GM21515 (cell line): Measurements from ENCODE around the gene IDE.
"Not testable (repeated sequence)": the region's sequence is repeated elsewhere in the genome, so short reads cannot be mapped to it uniquely, and the experiment has no call there.

Experiments used
- ATAC-seq: cut with Tn5 transposase; IDR thresholded peaks from one replicate; pipeline ENCODE4 v1.9.1; 2021; ENCODE audit not compliant: unreplicated experiment

Gene IDE

DNA sequence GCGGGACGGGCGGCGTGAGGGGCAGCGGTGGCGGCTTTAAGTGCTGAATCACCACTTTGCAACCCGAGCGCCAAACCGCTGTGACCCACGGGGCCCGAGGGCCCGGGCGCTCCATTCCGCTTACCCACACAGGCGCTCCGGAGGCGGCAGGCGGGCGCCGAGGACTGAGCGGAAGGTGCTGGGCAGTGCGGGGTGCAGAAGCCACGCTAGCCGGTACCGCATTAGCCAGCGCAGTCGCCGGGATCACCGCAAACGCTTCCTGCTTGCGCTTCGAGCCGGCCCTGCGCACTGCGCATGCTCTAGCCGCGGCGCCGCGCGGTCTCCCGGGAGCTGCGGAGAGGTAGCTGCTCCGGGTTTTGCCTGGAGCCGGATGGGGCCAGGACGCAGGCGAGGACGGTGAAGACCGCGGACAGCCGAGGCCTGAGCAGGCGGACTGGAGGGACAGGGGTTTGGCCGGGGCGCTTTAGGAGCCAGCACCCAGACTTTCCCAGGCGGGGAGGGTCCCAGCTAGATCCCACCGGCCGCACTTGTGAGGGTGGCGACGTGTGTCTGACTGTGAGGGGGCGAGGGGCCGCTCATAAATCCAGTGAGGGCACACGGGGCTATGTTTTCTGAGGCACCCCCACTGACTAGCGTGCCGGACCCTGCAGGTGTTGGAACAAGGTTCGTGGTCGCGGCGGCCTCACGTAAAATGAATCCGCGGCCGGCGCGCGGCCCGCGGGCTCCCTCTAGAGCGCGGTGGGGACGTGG is at the start of gene IDE:
IDE (minus strand) TSS at position 296 of the 750 bp plus-strand sequence; CDS start at position 222, 74 bp downstream.
- ATAC-seq = peak; percentile 73

DNA sequence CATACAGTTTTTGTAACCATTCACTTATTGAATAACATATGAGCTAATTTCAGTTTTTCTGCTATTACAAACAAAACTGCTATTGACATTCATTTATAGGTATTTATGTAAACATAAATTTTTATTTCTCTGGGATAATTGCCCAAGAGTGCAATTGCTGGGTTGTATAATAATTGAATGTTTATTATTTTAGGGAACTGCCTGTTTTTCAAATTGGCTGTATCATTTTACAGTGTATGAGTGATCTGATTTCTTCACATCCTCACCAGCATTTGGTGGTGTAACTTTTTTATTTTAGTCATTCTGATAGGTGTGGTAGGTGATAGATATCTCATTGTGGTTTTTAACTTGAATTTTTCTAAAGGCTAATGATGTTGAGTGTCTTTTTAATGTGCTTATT is 45.5 kb upstream of the IDE start:
- no peak for ATAC-seq

DNA sequence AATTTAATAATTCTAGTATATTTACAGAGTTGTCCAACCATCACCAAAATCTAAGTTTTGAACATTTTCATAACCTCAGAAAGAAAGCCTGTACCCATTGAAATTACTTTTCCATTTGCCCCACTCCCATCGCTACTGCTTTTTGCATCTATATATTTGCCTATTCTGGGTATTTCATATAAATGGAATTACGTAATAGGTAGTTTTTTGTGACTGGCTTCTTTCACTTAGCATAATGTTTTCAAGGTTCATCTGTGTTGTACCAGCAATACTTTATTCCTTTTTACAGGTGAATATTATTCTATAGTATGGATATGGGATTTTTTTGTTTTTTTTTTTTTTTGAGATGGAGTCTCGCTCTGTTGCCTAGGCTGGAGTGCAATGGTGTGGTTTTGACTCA is 41.6 kb upstream of the IDE start:
- ATAC-seq = no peak

DNA sequence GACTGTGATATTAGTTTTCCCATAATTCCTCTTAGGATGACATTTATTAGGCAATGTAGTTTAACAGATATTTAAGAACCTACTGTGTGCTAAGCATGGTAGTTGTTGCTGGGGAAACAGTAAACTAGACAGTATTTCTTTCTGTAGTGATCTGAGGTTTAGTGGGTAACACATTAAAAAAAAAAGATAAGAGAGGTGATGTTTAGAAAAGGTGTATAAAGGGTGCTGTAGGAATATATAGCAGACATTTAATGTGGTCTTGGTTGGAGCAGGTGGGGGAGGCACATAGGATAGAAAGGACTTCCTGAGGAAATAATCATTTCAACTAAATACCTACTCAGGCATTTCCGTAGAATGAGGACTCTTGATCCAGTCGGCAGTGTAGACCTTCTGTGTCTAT is 30.9 kb upstream of the IDE start:
- no peak for ATAC-seq

DNA sequence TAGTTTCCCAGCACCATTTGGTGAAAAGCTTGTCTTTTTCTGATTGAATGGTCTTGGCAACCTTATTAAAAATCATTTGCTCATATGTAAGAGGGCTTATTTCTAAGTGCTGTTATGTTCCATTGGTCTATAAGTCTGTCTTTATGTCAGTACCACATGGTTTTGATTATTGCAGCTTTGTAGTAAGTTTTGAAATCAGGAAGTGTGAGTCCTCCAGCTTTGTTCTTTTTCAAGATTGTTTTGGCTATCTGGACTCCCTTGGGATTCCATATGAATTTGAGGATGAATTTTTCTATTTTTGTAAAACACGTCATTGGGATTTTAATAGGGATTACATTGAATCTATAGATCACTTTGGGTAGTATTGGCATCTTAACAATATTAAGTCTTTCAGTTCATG is 24.4 kb upstream of the IDE start:
- no peak for ATAC-seq

DNA sequence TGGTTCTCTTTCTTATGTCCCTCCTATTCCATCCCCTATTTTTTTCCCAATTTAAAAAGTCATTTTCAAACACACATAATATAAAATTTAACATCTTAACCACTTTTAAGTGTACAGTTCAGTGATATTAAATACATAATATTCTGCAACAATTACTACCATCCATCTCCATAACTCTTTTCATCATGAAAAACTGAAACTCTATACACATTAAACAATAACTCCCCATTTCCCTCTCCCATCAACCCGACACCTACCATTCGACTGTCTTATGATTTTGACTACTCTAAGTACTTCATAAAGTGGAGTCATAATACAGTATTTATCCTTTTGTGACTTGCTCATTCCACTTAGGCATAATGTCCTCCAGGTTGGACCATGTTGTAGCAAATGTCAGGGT is 21.6 kb upstream of the IDE start:
- ATAC-seq = no peak

DNA sequence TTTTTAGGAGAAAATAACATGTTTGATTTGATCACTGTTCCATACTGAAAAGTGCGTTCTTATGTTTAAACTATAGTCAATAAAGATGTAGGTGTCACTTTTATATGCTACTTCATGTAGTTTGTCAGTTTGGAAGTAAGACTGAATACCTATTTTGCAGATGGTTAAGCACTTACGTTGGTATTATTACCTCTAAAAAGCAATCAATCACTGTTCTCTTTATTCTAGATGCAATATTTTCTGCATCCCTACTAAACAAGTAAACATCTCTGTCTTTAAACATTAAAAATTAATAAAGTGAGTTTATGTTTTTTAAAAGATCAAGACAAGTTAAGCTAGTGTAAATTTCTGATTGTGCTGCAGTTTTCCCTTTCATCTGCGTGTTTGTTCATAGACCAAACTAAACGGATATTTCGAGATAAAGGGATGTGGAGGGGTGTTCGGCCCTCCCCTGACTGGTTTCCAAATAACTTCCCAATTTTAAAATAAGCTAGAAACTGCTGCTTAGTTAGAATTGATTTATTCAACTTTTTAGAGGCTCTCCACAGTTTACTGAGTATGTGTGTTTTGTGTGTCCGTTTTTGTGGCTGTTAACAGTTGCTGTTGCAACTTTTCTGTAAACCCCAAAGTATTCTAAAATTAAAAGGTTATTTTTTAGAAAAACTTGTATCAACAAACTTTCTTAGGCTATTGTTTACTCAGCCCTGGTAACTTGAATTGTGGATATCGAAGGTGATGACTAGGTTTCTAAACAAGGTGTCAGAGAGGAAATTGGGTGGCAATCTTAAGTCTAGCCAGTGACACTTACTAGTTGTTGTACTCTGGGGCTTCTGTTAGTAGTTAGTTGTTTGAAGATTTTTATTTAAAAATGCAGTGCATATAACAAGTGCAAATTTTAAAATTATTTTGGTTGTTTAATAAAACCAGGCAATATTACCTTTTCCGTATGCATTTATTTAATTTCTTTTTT is 20.0 kb upstream of the IDE start:
- no peak for ATAC-seq

DNA sequence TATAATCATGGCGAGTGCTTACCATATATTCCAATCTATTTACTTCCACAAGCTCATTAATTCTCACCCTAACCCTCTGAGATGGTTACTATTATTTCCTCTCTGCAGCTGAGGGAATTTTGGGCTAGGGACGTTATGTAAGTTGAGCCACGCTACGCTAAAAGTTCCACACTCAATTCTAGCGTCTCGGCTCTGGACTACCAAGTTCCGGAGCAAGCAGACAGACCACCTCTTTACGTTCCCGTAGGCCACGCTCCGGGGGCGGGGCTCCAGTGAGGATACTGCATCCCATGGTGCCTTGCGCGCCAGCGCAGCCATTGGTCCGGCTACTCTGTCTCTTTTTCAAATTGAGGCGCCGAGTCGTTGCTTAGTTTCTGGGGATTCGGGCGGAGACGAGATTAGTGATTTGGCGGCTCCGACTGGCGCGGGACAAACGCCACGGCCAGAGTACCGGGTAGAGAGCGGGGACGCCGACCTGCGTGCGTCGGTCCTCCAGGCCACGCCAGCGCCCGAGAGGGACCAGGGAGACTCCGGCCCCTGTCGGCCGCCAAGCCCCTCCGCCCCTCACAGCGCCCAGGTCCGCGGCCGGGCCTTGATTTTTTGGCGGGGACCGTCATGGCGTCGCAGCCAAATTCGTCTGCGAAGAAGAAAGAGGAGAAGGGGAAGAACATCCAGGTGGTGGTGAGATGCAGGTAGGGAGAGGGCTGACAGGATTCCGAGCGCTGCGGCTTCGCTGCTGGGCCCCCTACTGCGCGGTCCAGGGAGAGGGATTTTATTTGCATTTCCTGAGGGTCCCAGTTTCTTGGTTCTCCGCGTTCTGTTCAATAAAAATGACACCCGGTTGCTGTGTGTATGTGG is 19.1 kb upstream of the IDE start, which contains the start of gene KIF11:
KIF11 (plus strand) TSS at position 370 of the 858 bp plus-strand sequence; CDS start at position 616, 246 bp downstream.
- peak; percentile 71 for ATAC-seq

DNA sequence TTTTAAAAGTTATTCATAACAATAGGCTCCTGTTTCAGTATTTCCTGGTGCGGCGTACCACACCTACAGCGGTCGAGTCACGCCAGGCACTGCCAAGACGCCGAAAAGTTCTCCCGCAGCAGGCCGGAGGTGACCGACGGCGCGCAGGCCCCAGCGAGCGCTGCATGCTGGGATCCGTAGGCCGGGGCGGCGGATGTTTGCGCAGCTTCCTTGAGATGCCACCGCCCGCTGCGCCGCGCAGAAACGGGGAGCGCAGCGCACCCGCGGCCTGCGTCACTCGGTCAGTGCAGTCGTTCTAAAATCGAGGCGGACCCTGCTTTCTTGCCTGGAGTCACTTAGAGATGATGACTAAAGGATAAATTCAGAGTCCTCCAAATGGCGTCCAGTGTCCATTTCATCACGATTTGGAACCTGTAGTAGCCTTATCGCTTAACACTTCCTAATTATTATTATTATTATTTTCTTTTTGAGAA is 17.7 kb upstream of the IDE start:
- ATAC-seq = peak; percentile 78

DNA sequence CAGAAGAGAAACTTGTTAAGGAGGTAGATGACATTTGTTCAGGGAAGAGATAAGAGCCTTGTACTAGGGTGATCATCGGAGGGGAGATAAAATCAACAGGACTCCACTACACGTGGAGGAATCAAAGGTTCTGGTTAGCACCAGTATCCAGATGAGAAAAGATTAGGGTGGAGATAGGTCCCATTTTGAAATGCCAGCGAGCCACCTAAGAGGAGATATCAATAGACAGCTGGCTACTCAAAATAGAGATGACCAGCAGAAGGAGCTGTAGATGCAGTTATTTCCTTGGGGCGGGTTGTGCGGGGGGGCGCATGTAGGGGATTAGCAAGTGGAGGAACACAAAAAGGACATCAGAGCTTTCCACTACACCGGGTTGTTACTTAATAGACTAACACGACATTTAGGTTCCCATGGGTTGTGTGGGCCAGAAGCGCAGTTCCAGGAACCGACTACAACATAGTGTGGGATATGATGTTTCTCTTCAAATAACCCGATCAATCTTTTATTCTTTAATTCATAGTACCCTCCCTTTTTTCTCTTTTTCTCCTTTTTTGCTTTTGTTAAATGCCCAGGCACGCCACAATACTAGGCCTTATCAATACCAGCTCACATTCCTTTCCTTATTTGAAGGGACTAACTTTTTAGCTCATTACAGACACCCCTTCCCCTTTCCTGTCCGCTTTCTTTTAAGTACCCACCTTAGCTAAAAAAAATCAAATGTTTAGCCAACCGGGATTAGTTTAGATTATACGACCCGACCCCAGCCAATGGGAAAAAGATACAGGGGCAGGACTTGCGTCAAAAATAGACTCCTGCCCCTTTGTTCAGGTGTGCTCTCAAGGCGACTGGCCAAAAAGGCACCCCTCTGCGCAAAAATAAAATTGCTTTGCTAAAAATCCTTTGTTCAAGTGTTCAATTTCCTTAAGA is 17.0 kb upstream of the IDE start:
- ATAC-seq = peak; percentile 4

DNA sequence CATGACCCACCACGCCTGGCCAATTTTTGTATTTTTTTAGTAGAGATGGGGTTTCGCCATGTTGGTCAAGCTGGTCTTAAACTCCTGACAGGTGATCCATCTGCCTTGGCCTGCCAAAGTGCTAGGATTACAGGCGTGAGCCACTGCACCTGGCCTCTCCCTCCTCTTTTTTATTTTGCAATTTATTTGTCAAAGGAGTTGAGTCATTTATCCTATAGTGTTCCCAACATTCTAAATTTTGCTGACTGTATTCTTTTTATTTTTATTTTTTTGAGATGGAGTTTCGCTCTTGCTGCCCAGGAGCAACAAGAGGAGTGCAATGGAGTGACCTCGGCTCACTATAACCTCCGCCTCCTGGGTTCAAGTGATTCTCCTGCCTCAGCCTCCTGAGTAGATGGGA is 8.5 kb upstream of the IDE start:
- not testable (repeated sequence) for ATAC-seq

DNA sequence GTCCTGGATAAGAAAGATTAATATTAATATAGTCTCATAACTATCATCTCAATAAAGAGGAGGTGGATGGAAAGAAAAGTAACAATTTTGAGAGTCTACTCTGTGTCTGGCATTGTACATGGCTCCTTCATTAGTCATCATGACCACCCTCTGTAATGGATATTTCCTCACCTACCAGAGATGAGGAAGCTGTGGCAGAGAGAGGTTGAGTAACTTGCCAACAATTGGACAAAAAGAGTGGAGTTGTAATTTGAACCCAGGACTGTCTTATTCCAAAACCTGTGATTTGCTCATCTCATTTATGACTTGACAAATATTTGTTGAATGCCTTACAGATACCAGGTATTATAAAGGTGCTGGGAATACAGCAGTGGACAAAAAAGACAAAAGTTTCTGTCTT is 2.1 kb upstream of the IDE start:
- ATAC-seq = no peak

DNA sequence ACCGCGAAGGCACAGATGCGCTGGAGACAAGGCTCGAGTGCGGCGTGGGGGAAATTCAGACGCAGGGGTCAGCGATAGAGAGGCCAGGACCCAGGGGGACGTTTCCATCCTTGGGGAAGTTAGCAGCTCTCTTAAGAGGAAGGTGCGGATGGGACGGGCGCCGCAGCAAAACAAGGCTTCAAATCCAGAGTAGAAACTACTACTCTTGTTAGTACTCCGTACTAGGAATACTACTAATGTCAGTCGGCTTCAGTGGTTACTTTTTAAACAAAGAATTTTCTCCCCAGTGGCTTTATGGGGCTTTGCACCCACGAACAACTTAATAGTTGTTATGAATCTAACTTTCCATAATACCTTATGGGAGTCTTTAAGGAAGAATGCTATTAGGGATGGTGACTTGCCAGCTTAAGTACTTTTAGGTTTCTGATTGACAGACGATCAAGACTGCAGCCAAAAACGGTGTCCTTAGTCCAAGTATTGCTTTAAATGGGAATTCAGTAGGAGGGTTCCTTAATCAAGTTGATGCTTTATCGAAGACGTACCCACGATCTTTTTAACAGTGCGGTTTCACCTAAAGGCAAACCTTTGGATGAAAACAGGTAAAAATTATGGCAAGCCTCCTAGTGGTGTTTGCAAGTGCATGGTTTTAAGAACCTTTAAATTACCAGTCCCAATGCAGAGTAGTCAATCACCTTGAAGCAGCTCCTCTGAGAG is 812 bp upstream of the IDE start:
- peak; percentile 13 for ATAC-seq

DNA sequence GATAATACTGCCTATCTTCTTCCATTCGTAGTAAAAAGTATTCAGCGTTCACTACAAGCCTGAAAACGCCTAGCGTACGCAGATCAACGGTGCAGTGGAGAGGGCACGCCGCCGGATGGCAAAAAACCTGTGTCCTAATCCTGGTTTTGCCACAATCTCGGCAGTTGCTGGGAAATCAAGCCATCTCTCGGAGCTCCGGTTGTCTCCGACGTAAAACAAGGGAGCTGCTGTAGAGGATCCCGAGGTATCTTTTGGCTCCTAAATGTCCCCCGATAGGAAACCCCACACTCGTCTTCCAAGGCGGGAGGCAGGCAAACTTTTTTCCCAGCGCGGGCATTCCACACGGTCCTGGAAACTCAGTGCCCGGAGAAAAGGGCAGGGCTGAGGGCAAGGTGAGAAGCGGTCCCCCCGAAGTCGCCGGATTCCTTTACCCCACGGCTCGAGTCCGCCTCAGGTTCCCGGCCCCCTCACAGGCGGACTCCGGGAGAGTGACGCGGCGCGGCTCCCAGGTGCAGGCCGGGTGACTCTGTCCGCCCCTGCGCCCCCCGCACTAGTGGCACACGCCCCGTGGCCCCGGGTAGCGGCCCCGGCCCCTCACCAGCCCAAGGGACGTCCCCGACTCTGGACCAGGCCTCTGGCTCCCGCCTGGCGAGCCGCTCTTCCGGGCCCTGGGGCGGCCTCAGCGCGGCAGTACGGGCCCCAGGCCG is 649 bp downstream of the IDE start:
- ATAC-seq = no peak

DNA sequence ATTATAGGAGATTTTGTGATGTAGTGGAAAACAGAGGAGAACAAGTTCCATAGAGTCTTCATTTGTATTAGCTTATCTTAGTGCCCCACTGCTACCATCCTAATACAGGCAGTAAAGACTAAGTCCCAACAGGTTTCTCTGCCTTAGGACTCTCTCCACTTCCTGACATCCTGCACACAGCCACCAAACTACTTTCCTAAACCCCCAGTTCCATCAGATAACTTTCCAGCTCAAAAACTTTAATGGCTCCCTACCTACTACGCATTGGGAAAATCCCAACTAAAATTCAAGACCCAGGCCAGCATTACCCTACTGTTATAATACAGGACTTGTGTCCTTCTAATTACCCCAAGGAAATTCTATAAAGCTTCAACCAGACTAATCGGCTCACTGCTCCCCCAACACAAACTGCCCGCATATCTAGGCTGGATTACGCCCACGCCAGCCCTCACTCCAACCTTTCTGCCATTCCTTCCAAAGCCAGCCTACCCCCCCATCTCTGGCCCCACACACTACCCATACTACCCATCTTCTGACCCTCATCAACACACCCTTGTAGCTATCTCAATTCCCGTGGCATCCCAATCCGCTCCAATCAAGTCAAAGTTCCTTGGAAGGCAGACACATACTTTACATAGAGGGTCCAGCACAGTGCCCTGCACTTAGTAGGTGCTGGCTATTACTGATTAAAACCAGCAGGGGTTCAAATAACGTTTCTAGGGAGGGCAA is 1.4 kb downstream of the IDE start:
- no peak for ATAC-seq

DNA sequence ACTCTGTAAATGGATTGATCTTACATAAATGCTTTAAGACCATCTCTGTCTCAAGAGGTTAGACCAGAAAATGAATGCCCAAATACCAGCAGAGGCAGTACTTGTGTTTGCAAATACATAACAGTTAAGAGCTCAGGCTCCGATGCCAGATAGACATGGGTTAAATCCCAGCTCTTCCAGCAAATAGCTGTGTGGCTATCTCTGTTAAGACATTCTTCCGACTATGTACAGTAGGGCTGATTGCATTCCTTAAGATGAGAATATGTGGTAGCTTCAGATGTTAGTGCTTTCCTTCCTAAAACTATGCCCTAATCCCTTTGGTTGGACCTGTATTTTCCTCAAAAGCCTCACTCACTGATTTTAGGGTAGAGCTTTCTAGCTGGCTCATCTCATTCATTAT is 2.2 kb downstream of the IDE start:
- ATAC-seq = no peak

DNA sequence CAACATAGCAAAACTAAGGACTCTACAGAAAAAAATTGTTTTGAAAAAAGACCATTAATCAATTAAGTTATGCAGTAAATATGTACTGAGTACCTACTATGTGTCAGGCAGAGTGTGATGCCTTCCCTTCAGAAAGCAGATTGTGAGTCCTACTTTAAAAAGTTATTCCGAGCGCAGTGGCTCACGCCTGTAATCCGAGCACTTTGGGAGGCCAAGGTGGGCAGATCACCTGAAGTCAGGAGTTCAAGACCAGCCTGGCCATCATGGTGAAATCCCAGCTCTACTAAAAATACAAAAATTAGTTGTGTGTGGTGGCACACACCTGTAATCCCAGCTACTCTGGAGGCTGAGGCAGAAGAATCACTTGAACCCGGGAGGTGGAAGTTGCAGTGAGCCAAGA is 4.2 kb downstream of the IDE start:
- ATAC-seq = not testable (repeated sequence)

DNA sequence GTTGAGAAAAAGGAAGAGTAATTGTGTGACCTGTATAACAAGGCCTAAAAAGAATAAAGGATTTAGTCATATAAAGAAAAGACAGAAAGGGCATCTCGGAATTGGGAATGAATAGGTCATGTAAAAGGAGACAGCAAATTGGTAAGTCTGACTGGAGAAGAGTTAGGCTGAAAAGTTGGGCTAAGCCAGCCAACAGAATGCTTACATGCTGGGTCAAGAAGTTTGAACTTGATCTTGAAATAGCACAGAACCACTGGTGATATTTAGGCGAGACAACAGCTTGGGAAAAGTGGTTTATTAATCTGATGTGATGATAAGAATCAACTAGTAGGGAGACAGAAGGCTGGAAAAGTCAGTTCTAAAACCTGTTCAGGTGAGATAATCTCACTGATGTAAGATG is 4.8 kb downstream of the IDE start:
- no peak for ATAC-seq
